ENCODE data around the gene ENOX1.

ENOX1 gene

GRCh38 chr13:43664700-43665191 is 122.0 kb downstream of the ENOX1 start:
- DNase-seq = peak; percentile 42

- peak; percentile 46 for DNase-seq
Observed at GRCh38 chr13:43663474-43664090, 123.2 kb downstream of the ENOX1 start.

- DNase-seq = no peak
Observed at GRCh38 chr13:43662976-43663375, 123.8 kb downstream of the ENOX1 start.

GRCh38 chr13:43661161-43661830 is 125.5 kb downstream of the ENOX1 start:
- no peak for DNase-seq

GRCh38 chr13:43657485-43657884 is 129.3 kb downstream of the ENOX1 start:
- no peak for DNase-seq

- DNase-seq = no peak
Observed at GRCh38 chr13:43653980-43654379, 132.8 kb downstream of the ENOX1 start.

GRCh38 chr13:43653395-43653794 is 133.4 kb downstream of the ENOX1 start:
- DNase-seq = no peak

- no peak for DNase-seq
Observed at GRCh38 chr13:43652760-43653159, 134.0 kb downstream of the ENOX1 start.

GRCh38 chr13:43650882-43651281 is 135.9 kb downstream of the ENOX1 start:
- no peak for DNase-seq

GRCh38 chr13:43648733-43649132 is 138.0 kb downstream of the ENOX1 start:
- DNase-seq = no peak

GRCh38 chr13:43647471-43647870 is 139.3 kb downstream of the ENOX1 start:
- DNase-seq = no peak

- DNase-seq = no peak
Observed at GRCh38 chr13:43640476-43640875, 146.3 kb downstream of the ENOX1 start.

GRCh38 chr13:43631106-43631505 is 155.7 kb downstream of the ENOX1 start:
- no peak for DNase-seq

GRCh38 chr13:43629691-43630480 is 156.9 kb downstream of the ENOX1 start:
- no peak for DNase-seq

GRCh38 chr13:43626994-43627393 is 159.8 kb downstream of the ENOX1 start:
- no peak for DNase-seq

GRCh38 chr13:43614063-43614462 is 172.7 kb downstream of the ENOX1 start:
- DNase-seq = no peak

GRCh38 chr13:43611281-43612273 is 175.2 kb downstream of the ENOX1 start:
- DNase-seq = no peak

- DNase-seq = no peak
Observed at GRCh38 chr13:43608400-43609137, 178.2 kb downstream of the ENOX1 start.

GRCh38 chr13:43597599-43597945 is 189.2 kb downstream of the ENOX1 start:
- no peak for DNase-seq

- no peak for DNase-seq
Observed at GRCh38 chr13:43596924-43597598, 189.7 kb downstream of the ENOX1 start.

- DNase-seq = no peak
Observed at GRCh38 chr13:43596006-43596405, 190.8 kb downstream of the ENOX1 start.

Measured in amniotic stem cell (primary cell).